Measurements from ENCODE around the gene HAGHL. TPM values are rescaled to one million over a fixed set of nuclear protein-coding genes. Genes with fewer than 3 reads are reported as not detected.

Gene HAGHL
- total RNA-seq, 2 experiments from 2014 or later = 28.8 to 32.6 TPM

GRCh38 chr16:762595-763268, 35.8 kb downstream of the HAGHL start:
- ChIA-PET CTCF (no interaction called here), POLR2A (no interaction called here)
- H3K27me3 Mint-ChIP-seq = peaks cover 1% of the 10 kb centered on the region
- no peak overlapping the region for H3K27ac Mint-ChIP-seq
- ATAC-seq (no peak), DNase-seq (no peak)
- no peaks in the 10 kb centered on the region for H3K9me3 Mint-ChIP-seq
- no peak for TF ChIP-seq CTCF (IDR thresholded peaks at IDR 0.05)
- intact Hi-C loops (cut with micrococcal nuclease) = no loop called here
- H3K36me3 Mint-ChIP-seq (ENCODE audit: low read depth) = no peaks in the 10 kb centered on the region
- no peak overlapping the region for H3K4me3 Mint-ChIP-seq
- no peaks in the 10 kb centered on the region for H3K4me1 Mint-ChIP-seq (ENCODE audit: low read depth)

GRCh38 chr16:763369-764183, 36.7 kb downstream of the HAGHL start:
- intact Hi-C loops (cut with micrococcal nuclease) = no loop called here
- POLR2A ChIA-PET = no interaction called here

GRCh38 chr16:764184-764750, 37.4 kb downstream of the HAGHL start:
- intact Hi-C loops (cut with micrococcal nuclease) = no loop called here
- no peak for DNase-seq
- H3K27me3 Mint-ChIP-seq = no peaks in the 10 kb centered on the region
- TF ChIP-seq CTCF (IDR thresholded peaks at IDR 0.05) = no peak
- H3K9me3 Mint-ChIP-seq = no peaks in the 10 kb centered on the region
- ChIA-PET POLR2A (no interaction called here), CTCF (no interaction called here)
- no peaks in the 10 kb centered on the region for H3K36me3 Mint-ChIP-seq (ENCODE audit: low read depth)
- ATAC-seq = no peak
- H3K27ac Mint-ChIP-seq = no peak overlapping the region
- H3K4me1 Mint-ChIP-seq (ENCODE audit: low read depth) = no peaks in the 10 kb centered on the region
- H3K4me3 Mint-ChIP-seq = no peak overlapping the region

More at GRCh38 chr16:763369-764183, 36.7 kb downstream of the HAGHL start:
- no peaks in the 10 kb centered on the region for H3K27me3 Mint-ChIP-seq
- H3K4me1 Mint-ChIP-seq (ENCODE audit: low read depth) = no peaks in the 10 kb centered on the region
- H3K9me3 Mint-ChIP-seq = no peaks in the 10 kb centered on the region
- CTCF ChIA-PET = no interaction called here
- H3K36me3 Mint-ChIP-seq (ENCODE audit: low read depth) = no peaks in the 10 kb centered on the region
- no peak overlapping the region for H3K27ac Mint-ChIP-seq
- ATAC-seq = no peak
- TF ChIP-seq CTCF (IDR thresholded peaks at IDR 0.05) = no peak
- DNase-seq = no peak
- H3K4me3 Mint-ChIP-seq = no peak overlapping the region

- CTCF ChIA-PET = no interaction called here
- Mint-ChIP-seq H3K36me3 (ENCODE audit: low read depth) (no peaks in the 10 kb centered on the region), H3K27ac (no peak overlapping the region), H3K4me1 (ENCODE audit: low read depth) (no peaks in the 10 kb centered on the region), H3K9me3 (no peaks in the 10 kb centered on the region), H3K4me3 (no peak overlapping the region), H3K27me3 (no peaks in the 10 kb centered on the region)
- ATAC-seq = no peak
- TF ChIP-seq CTCF (IDR thresholded peaks at IDR 0.05) = no peak
- POLR2A ChIA-PET = no interaction called here
- intact Hi-C loops (cut with micrococcal nuclease) = no loop called here
- DNase-seq = no peak
These were observed 38.1 kb downstream of the HAGHL start for GRCh38 chr16:764848-765487.

- Mint-ChIP-seq H3K4me1 (ENCODE audit: low read depth) (no peaks in the 10 kb centered on the region), H3K4me3 (no peak overlapping the region), H3K36me3 (ENCODE audit: low read depth) (no peaks in the 10 kb centered on the region), H3K27me3 (no peaks in the 10 kb centered on the region), H3K27ac (no peak overlapping the region), H3K9me3 (no peaks in the 10 kb centered on the region)
- intact Hi-C loops (cut with micrococcal nuclease) = no loop called here
- CTCF ChIA-PET = no interaction called here
- POLR2A ChIA-PET = no interaction called here
- TF ChIP-seq CTCF (IDR thresholded peaks at IDR 0.05) = no peak
- no peak for ATAC-seq
- no peak for DNase-seq
These were observed 38.6 kb downstream of the HAGHL start for GRCh38 chr16:765488-765865.

Data from activated CD8-positive, alpha-beta T cell treated with anti-CD3 and anti-CD28 coated beads for 36 hours (primary cell).